DMS79 treated with DMSO at 0.1 percent for 48 hours (cell line): ENCODE results near the gene HBM.
"Not testable (repeated sequence)": the region's sequence is repeated elsewhere in the genome, so short reads cannot be mapped to it uniquely, and the experiment has no call there.

ENCODE experiments used
- DNase-seq: peaks from one replicate; lab custom pipeline; 2025; lab: John Stamatoyannopoulos, UW

HBM gene, protein sequence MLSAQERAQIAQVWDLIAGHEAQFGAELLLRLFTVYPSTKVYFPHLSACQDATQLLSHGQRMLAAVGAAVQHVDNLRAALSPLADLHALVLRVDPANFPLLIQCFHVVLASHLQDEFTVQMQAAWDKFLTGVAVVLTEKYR

DNA sequence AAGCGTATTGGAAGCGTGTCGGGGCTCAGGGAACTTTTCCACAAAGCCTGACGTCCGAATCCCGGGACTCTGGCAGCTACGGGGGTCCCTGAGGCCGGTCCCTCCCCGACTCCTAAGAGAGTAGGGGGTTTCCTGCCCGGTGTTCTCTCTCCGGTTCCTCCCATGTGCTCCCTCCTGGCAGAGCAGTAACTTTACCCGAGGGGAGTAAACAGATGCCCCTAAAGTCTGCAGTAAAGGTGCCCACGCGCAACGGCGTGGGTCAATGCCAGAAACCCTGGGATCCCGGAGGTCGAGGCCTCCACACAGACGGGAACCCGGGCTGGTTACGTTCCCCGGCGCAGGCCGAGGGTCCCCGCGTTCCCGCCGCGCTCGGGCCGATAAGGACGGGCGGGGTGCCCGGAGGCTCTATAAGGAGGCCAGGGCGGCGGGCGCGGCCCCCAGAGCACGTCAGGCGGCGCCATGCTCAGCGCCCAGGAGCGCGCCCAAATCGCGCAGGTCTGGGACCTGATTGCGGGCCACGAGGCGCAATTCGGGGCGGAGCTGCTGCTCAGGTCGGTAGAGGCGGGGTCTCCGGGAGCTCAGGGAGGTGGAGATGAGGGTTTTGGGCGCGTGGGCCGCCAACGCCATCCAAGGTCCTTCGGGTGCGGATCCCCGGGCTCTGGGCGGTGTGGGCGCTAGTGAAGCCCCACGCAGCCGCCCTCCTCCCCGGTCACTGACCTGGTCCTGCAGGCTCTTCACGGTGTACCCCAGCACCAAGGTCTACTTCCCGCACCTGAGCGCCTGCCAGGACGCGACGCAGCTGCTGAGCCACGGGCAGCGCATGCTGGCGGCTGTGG is at the start of gene HBM:
Gene HBM (plus strand): TSS at position 440 of the 836 bp plus-strand sequence. CDS start 20 bp downstream, at position 460.
- DNase-seq = no peak

DNA sequence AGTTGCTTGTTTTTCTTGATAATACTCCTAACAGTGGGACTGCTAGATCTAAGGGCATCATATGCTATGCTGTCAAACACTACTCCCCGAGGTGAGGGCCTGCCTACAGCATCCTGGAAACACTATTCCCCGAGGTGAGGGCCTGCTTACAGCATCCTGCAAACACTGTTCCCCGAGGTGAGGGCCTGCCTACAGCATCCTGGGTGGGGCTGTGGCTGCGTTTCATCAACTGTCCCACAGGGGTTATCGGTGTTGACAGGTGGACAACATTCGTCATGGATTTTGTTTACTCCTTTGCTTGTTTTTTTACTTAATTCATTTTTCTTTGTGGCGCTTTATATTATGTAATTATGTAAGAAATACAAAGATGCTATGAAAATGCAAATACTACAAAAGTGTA is 49.8 kb upstream of the HBM start:
- no peak for DNase-seq

DNA sequence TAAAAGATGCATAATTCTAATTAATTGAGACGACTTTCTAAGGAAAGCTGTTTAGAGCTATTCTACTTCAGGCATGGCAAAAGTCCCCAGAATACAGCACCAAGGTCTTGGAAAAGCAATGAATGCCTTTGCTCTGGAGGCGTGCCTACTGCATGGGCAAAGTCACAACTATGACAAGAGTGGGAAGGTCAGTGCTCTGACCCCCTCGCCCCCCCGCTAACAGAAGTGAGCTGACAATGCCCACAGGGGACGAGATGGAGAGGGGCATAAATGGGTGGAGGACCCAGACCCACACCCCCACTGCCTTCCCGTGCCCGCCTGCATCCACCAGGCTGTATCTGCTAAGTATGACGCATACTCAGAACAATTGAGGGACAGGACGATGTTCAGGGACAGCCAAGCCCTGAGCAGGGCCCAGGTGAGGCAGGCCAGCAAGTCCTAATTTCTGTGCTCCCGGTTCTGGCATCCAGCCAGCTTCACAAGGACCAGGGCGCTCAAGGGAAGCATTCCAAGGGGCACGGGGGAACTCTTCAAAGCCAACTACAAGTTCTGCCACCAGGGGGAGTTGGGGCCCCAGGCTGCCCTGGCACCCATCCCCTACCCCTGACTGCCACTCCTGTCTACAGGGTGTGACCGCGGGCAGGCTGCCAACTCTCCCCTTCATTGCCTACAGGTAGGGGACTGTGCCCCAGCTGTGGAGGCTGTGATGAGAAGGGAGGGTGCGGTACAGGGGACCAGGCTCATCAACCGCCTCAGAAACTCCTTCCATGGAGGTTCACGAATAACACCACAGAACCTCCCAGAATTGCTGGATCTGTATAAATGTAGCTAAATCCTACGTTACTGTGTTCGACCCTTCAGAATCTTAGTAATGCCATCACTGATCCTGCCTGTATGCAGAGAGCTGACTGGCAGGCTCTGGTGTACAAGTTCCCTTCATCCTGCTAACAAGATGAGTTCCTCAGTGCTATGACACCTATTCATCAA is 48.1 kb upstream of the HBM start:
- DNase-seq = peak; percentile 77

DNA sequence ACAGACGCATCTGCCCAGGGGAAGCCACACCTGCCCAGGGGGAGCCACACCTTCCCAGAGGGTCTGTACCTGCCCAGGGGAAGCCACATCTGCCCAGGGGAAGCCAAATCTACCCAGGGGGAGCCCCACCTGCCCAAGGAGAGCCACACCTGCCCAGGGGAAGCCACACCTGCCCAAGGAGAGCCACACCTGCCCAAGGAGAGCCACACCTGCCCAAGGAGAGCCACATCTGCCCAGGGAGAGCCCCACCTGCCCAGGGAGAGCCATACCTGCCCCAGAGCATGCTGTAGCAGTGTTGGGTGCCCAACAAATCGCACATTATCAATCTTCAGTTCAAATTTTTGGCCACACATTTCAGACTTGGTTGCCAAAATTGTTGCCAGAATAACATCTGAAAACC is 46.9 kb upstream of the HBM start:
- DNase-seq = no peak

DNA sequence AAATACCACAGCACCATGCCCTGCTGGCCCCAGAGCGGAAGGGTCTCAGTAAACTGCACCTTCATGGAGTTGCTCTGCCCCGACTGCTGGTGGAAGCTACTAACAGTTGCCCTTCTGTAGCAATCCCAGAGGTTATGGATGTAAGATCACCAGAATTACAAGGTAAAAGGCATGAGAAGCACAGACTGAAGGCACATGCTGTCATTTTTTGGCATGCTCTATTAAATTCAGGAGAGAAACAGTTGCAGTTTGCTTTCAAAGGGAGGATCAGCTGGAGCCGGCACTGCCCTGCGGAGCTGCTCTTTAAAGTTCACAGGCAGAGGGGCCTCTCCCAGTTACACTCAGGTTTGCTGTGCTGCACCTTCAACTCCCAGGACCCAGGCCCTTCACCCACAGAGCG is 46.5 kb upstream of the HBM start:
- no peak for DNase-seq

DNA sequence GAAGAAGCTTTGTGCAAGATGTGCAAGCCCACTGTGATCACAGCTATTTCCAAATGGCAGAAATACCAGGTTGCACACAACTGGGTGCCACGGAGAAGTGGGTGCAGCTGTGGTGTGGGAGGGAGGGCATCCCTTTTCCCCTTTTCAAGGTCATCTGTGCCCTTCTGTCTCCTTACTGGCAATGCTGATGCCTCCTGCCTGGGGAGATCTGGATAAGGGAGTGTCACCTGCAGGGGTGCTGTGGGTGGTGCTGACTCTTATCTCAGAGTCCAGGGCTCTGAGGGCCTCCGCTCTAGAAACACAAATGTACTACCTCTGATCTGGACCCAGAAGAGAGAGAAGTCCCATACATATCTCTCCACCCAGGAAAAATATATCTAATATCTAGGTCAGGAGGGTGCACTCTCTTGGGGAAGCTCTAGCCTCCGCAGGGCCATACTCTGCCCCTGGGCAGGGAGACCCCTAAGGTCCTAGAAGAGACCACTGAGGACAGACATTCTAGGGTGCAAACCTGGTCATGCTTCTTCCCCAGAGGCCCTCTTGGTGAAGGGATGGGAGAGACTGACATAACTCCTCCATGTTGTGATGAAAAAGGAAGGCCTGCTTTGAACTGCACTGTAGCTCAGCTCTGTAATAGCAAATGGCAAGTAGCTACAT is 45.8 kb upstream of the HBM start:
- no peak for DNase-seq

DNA sequence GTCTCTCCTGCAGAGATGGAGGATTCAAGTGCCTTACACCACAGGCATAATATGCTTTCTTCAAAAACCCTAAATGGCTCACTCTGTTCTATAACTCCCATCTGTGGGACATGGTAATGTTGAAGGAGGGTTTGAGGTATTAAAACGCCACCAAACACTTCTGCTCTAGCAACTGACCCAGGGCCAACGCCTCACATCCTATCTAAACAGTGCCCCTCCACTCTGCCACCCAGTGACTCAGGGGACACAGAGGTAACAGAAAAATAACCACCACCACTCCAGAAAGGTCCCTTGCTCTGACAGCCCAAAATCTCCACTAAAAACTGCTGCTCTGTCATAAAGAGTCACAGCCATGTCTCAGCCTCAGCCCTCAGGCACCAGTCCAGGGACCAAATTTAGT is 45.0 kb upstream of the HBM start:
- DNase-seq = no peak

DNA sequence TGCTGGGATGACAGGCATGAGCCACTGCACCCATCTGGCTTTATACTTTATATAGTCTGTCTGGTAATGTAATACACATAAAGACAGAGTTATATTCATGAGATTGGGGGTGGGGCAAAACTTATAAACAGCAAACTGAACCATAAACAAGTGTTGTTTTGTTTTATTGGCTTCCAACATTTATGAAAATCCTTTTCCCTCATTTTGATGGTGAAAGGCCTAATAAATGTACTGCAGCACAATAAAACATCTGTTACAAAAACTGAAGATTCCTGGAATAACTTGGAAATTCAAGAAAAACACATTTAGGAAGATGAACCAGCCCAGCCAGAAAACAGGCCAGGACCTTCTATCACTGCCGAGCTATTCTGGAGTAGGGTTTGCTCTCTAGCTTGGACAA is 43.4 kb upstream of the HBM start:
- no peak for DNase-seq

DNA sequence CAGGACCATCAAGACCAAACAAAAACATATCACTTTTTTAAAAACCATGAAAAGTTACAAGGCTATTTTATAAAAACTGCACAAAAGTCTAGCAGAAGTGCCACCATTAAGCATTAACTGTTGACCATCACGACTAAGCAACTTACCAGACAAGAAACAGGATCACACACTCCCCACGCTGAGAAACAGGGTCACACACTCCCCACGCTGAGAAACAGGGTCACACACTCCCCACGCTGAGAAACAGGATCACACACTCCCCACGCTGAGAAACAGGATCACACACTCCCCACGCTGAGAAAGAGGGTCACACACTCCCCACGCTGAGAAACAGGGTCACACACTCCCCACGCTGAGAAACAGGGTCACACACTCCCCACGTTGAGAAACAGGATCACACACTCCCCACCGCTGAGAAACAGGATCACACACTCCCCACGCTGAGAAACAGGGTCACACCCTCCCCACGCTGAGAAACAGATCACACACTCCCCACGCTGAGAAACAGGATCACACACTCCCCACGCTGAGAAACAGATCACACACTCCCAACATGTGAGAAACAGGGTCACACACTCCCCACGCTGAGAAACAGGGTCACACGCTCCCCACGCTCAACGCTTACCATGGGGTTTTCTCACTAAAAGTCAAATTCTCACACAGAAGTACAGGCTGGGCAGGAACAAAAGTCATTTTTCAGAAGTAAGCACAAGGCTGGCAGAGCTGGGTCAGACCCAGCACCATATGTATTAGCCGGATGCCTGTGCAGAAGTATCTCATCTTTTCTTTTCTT is 42.0 kb upstream of the HBM start:
- not testable (repeated sequence) for DNase-seq

DNA sequence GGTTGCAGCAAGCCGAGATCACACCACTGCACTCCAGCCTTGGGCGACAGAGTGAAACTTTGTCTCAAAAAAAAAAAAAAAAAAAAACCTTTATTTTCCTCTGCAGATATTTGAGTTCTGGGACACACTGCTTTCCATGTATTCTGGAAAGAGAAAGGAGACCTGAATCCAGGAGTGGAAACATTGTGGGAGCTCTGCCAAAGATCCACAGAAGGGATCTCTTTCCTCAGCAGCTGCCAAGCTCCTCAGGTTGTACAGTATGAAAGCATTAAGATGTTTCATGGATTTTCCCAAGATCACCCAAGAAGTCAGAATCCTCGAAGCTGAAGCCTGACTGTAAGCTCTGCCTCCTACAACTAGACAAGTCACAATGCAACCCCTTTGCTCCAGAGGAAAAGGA is 40.8 kb upstream of the HBM start:
- DNase-seq = no peak

DNA sequence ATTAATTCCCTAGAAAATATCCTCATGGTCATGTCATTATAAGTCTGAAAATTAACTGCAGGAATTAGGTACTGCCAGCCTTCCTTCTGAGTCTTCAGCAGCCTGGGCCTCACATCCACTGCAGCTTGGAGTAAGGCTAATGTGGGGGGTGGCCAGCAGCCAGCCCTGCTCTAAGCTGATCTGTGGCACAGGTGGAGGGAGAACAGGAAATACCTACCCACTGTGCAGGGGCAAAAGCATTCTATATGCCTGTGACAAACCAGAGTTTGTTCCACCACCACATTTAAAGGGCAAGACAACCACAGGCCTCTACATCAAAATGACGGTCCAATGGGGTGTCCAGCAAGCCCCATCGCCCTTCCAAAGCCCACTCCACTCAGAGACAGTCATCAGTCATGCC is 36.7 kb upstream of the HBM start:
- DNase-seq = no peak

DNA sequence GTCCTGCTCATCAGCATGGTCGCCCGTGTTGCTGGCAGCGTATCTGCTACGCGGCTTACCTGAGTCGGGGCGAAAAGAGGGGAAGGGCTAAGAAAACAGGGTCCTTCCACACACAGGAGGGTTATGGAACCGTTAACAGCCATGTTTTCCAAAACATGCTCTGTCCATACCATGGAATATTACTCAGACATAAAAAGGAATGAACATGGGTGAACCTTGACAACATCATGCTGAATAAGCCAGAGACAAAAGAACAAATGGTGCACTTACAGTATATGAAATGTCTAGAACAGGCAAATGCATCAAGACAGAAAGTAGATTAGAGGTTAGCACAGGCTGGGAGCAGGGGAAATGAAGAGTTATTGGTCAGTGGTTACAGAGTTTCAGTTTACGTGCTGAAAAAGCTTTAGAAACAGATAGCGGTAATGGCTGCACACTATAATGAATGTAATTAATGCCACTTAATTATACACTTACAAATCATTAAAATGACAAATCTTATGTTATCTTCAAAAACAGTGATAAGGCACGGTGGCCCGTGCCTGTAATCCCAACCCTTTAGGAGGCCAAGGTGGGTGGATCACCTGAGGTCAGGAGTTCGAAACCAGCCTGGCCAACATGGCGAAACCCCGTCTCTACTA is 35.1 kb upstream of the HBM start:
- DNase-seq = no peak

DNA sequence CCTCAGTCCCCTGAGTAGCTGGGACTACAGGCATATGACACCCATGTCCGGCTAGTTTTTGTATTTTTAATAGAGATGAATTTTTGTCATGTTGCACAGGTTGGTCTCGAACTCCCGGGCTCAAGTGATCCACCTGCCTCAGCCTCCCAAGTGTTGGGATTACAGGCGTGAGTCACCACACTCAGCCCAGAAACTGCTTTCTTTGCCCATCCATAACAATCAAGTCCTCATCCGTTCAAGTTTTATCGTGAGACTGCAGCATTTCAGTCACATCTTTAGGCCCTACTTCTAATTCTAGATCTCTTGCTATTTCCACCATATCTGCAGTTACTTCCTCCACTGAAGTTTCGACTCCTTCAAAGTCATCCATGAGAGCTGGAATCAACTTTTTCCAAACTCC is 33.7 kb upstream of the HBM start:
- DNase-seq = no peak

DNA sequence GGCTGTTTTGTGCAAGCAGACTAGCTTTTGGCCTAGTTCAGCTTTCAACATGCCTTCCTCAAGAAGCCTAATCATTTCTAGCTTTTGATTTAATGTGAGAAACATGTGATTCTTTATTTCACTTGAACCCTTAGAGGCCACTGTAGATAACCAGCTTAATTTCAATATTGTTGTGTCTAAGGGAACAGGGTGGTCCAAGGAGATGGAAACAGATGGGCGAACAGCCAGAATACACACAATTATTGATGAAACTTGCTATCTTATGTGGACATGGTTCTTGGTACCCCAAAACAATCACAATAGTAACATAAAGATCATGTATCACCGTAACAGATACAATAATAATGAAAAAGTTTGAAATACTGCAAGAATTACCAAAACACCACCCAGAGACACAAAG is 32.1 kb upstream of the HBM start:
- no peak for DNase-seq

DNA sequence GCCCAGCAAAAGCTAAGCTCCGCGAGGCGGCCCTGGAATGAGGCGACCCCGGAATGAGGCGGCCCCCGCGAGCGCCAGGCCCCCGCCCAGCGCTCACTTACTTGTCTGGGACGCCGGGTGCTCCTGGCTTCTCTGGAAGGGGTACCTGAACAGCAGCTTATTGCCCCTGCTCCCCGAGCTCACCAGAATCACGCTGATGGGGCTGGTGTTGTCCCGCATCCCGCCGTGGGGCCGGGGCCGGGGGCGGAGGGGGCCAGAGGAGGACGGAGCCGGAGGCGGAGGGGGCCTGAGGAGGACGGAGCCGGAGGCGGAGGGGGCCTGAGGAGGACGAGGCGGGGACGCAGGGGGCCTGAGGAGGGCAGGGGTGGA is 27.7 kb upstream of the HBM start:
- DNase-seq = peak; percentile 19

DNA sequence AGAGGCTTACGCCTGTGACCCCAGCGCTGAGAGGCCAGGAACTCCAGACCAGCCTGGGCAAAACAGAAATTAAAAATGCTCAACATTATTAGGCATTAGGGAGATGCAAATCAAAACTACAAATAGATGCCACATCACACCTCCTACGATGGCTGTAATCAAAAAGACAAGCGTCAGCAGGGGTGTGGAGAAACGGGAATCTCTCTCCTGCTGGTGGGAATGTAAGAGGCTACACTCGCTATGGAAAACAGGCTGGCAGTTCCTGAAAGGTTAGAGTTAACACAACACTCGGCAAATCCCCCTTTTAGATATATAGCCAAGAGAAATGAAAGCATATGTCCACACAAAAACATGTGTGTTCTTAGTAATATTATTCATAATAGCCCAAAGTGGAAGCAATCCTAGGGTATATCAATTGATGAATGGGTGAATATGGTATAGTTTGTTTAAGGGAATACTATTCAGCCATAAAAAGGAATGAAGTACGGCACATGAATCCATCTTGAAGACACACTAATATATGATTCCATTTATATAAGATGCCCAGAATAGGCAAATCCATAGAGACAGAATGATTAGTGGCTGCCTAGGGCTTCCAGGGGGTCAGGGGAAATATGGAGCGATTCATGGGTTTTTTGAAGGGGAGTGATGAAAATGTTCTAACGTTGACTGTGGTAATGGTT is 25.5 kb upstream of the HBM start:
- no peak for DNase-seq

DNA sequence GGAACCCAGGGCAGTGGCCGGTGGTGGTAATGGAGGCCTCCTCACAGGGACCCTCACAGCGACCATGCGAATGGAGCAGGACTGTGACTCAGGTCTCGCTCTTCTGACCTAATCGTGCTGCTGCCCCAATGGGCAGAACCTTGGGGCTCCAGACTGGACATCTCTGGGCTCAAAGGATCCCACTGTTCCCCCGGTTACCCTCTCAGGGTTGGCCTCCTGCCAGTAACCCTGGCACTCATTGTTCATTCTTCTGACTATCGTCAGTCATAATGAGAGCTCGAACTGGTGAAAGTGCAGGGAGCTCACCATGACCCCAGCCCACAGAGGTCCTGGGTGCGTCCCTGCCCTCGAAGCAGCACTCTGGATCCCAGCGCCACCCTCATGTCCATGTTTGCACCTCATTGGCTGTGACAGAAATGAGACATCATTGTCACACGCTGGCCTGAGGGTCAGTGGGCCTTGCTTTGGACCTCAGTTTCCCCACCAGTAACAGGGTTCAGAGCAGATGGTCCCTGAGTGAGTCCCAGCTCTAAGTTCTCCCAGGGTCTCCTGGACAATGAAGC is 23.3 kb upstream of the HBM start:
- no peak for DNase-seq

DNA sequence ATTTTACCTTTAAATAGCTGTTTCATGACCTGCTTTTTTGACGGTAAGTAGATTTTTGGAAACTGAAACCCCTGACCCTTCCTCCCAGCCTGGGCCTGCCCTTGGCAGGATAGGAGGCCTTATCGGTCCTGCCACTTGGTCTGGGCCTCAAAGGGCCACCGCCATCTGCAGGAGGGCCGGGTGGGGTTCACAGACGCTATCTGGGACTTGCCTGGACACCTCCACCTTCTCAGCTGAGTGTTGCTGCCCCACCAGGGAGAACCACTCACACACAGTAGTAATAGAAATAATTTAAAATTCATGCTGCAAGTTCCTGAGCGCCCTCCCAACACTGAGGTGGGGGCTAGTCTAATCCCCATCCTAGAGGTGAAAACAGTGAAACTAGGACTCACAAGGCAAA is 22.7 kb upstream of the HBM start:
- no peak for DNase-seq

DNA sequence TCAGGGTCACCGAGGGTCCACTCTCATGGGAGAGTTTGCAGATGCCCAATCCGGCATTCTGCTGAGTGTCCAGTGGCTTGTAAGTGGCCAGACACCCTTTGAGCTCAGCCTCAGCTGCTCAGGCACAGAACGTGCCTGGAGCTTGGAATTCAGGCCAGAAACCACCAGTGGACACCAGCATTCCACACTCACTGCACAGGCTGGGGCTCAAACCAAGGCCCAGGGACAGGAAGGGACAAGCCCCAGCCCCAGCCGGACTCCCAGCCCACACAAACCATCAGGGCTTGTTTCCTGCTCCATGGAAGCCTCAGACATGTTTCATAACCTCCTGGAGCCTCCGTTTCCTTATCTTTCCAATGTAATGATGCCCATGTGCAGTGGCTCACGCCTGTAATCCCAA is 22.3 kb upstream of the HBM start:
- DNase-seq = no peak

DNA sequence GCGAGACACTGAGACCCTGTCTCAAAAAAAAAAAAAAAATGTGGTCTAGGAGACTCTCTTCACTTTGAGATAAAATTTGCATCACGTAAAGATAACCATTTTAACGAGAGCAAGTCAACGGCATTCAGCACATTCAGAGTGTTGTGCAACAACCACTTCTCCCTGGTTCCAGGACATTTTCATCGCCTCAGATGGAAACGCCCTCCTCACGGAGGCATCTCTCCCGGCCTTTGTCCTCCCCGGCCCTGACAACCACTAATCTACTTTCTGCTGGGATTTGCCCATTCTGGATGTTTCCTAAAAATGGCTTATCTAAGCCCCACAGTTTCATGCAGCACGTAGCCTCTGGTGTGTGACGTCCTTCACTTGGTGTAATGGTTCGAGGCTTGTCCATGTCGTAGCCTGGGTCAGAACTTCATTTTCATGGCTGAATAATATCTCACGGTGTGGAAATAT is 21.0 kb upstream of the HBM start:
- no peak for DNase-seq
